ENCODE measurements around the gene CPLX3. TPM values are rescaled to one million over a fixed set of nuclear protein-coding genes. Genes with fewer than 3 reads are reported as not detected.
A peak's percentile ranks its signal among the peaks of the same experiment; 100 is the strongest.

The CPLX3 gene
- total and polyA plus RNA-seq, 2 experiments from 2014 or later, result not detected

DNA sequence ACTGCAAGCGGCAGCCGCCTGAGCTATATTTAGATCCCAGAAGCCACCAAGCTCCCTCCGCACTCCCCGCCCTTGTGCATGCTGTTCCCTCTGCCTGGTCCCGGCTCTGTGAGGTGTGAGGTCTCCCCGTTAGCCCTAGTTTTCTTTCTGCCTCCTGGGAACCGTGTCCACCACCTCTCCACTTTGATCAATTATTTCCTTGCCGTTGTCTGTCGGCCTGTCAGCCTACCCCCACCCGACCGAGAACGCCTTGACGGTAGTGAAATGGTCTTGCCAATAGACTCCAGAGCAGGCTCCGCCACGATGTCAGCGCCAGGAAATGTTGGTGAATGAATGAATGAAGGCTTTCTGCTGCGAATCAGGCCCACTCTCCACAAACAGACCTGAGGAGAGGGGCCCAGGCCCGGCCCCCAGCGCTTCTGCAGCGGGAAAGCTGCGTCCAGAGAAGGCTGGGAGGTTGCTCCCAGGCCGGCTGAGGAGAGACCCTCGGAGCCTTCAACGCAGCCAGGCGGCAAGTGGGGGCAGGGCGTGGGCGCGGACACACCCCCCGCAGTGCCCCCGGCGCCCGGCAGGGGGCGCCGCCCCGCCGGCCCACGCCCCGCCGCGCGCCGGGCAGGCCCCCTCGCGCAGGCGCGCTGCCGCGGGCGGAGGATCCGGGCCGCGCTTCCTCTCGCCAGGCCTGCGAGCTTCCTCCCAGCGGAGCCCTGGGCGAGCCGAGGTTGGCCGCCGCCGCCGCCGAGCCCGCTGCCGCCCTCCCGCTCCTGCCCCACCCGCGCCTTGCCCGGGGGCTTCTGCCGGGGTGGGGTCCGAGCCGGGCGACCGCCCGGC, 44.8 kb upstream of the CPLX3 start, which contains the start of gene CSK:
Gene CSK (plus strand): TSS at position 650 of the 828 bp plus-strand sequence. CDS start 16,218 bp downstream, outside the sequence.
- Histone ChIP-seq H3K27ac (peak within 1 kb of the TSS; percentile 60), H3K79me2 (peaks cover 49% of the 10 kb centered on the region), H3K27me3 (no peaks in the 10 kb centered on the region), H3K9me3 (ENCODE audit: low read depth) (no peaks in the 10 kb centered on the region), H3K36me3 (replicated peaks; ENCODE audit: insufficient read depth, low read depth) (no peaks in the 10 kb centered on the region), H3K4me1 (ENCODE audit: insufficient read depth) (peaks cover 44% of the 10 kb centered on the region), H3K4me2 (peak within 1 kb of the TSS; percentile 99), H2AFZ (peak within 1 kb of the TSS; percentile 83), H4K20me1 (ENCODE audit: insufficient read depth, poor library complexity, severe bottlenecking) (peaks cover 37% of the 10 kb centered on the region), H3K9me2 (replicated peaks; ENCODE audit: insufficient read depth) (no peaks in the 10 kb centered on the region), H3K4me3 (peak within 1 kb of the TSS; percentile 99)
- no peak for TF ChIP-seq EZH2phosphoT487 (IDR thresholded peaks at IDR 0.05; ENCODE audit: low read depth, severe bottlenecking, unreplicated experiment)
- TF ChIP-seq, protein P1, sequence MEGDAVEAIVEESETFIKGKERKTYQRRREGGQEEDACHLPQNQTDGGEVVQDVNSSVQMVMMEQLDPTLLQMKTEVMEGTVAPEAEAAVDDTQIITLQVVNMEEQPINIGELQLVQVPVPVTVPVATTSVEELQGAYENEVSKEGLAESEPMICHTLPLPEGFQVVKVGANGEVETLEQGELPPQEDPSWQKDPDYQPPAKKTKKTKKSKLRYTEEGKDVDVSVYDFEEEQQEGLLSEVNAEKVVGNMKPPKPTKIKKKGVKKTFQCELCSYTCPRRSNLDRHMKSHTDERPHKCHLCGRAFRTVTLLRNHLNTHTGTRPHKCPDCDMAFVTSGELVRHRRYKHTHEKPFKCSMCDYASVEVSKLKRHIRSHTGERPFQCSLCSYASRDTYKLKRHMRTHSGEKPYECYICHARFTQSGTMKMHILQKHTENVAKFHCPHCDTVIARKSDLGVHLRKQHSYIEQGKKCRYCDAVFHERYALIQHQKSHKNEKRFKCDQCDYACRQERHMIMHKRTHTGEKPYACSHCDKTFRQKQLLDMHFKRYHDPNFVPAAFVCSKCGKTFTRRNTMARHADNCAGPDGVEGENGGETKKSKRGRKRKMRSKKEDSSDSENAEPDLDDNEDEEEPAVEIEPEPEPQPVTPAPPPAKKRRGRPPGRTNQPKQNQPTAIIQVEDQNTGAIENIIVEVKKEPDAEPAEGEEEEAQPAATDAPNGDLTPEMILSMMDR (IDR thresholded peaks at IDR 0.05; ENCODE audit: poor library complexity), result peak; percentile 47
- peak; percentile 92 for DNase-seq (ENCODE audit: low spot score)
- 3% methylated on average over 31 of the region's 74 CpGs for WGBS (ENCODE audit: low lambda C conversion rate, missing lambda C conversion rate)

DNA sequence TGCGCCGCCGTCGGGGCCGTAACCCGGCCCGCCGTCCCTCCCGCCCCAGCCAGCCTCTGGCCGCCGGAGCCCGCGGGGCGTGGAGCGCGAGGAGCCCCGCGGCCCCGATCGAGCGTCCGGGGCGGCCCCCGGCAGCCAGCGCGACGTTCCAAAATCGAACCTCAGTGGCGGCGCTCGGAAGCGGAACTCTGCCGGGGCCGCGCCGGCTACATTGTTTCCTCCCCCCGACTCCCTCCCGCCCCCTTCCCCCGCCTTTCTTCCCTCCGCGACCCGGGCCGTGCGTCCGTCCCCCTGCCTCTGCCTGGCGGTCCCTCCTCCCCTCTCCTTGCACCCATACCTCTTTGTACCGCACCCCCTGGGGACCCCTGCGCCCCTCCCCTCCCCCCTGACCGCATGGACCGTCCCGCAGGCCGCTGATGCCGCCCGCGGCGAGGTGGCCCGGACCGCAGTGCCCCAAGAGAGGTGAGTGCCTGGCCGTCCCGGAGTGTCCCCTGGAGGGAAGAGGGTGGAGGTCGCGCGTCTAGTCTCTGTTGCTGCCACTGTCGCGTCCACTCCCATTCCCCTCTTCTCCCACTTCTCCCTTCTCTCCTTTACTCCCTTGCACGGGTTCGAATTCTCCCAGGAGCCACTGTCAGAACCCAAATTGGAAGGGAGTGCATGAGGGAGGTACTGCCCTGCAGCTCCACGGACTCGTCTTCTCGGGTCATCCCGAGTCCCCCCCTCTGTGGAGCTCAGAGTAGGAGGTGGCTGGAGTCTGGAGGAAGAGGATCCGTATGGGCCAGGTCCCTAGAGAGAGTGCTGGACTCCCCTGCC, 44.0 kb upstream of the CPLX3 start:
- Histone ChIP-seq H3K4me2 (peak overlapping the region; percentile 98), H3K36me3 (replicated peaks; ENCODE audit: insufficient read depth, low read depth) (no peaks in the 10 kb centered on the region), H3K4me3 (peak overlapping the region; percentile 99), H3K9me2 (replicated peaks; ENCODE audit: insufficient read depth) (no peaks in the 10 kb centered on the region), H3K27ac (peak overlapping the region; percentile 60), H3K9me3 (ENCODE audit: low read depth) (no peaks in the 10 kb centered on the region), H4K20me1 (ENCODE audit: insufficient read depth, poor library complexity, severe bottlenecking) (peaks cover 45% of the 10 kb centered on the region), H3K79me2 (peaks cover 58% of the 10 kb centered on the region), H2AFZ (peak overlapping the region; percentile 83), H3K4me1 (ENCODE audit: insufficient read depth) (peaks cover 46% of the 10 kb centered on the region), H3K27me3 (no peaks in the 10 kb centered on the region)
- TF ChIP-seq EZH2 (IDR thresholded peaks at IDR 0.05; ENCODE audit: borderline replicate concordance) (no peak), EZH2phosphoT487 (IDR thresholded peaks at IDR 0.05; ENCODE audit: low read depth, severe bottlenecking, unreplicated experiment) (no peak)
- TF ChIP-seq, protein P1 (IDR thresholded peaks at IDR 0.05; ENCODE audit: poor library complexity), result no peak
- WGBS (ENCODE audit: low lambda C conversion rate, missing lambda C conversion rate), result 2% methylated on average over 12 of the region's 72 CpGs
- peak; percentile 52 for DNase-seq (ENCODE audit: low spot score)

DNA sequence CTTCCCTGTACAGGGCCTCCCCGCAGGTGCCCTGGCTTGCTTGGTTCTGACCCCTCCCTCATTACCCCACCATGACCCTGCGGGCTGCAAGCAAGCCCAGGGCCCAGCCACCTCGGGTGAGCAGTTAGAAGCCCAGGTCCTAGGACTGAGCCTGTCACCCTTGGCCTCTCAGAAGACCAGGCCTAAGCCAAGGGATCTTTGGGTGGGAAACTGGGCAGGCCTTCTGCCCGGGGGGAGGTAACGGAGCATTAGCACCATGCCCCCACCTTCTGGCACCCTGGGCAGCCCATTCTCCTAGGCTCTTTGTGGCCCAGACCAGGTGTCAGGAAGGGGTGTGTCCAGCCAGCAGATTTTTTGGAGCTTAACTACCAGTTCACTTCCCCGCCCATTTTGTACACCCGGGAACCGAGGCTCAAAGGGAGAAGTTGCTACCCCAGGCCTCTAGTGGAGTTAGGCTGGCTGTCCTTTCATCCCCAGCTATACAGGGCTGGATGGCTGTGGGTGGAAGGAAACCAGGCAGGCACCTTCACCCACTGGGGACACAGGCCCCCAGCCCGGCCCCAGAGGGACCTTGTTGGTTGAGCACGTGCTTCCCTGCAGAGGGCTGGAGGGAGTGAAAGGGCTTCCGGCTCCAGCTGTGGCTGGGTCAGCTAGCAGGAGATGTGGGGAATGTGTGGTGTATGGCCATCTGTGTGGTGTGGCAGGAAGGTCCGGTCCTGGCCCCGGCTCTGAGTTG, 43.2 kb upstream of the CPLX3 start:
- peaks cover 65% of the 10 kb centered on the region for H3K79me2 ChIP-seq
- WGBS (ENCODE audit: low lambda C conversion rate, missing lambda C conversion rate), result 25% methylated on average over 13 of the region's 13 CpGs
- peak overlapping the region; percentile 12 for H3K27ac ChIP-seq
- H4K20me1 ChIP-seq (ENCODE audit: insufficient read depth, poor library complexity, severe bottlenecking), result peaks cover 53% of the 10 kb centered on the region
- H3K4me2 ChIP-seq, result peak overlapping the region; percentile 98
- H3K36me3 ChIP-seq (replicated peaks; ENCODE audit: insufficient read depth, low read depth), result no peaks in the 10 kb centered on the region
- peaks cover 53% of the 10 kb centered on the region for H3K4me1 ChIP-seq (ENCODE audit: insufficient read depth)
- H3K9me2 ChIP-seq (replicated peaks; ENCODE audit: insufficient read depth), result no peaks in the 10 kb centered on the region
- peak overlapping the region; percentile 99 for H3K4me3 ChIP-seq
- H3K9me3 ChIP-seq (ENCODE audit: low read depth), result no peaks in the 10 kb centered on the region
- TF ChIP-seq, protein P1 (IDR thresholded peaks at IDR 0.05; ENCODE audit: poor library complexity), result no peak
- TF ChIP-seq EZH2 (IDR thresholded peaks at IDR 0.05; ENCODE audit: borderline replicate concordance) (no peak), EZH2phosphoT487 (IDR thresholded peaks at IDR 0.05; ENCODE audit: low read depth, severe bottlenecking, unreplicated experiment) (no peak)
- no peaks in the 10 kb centered on the region for H3K27me3 ChIP-seq
- no peak overlapping the region for H2AFZ ChIP-seq
- peak; percentile 51 for DNase-seq (ENCODE audit: low spot score)
